Endothelial cell of umbilical vein (primary cell): ENCODE measurements around the gene RYR3. TPM values are rescaled to one million over a fixed set of nuclear protein-coding genes. Genes with fewer than 3 reads are reported as not detected.

Source experiments
- BruUV-seq: library from RNA; stranded (reverse); fragments of 400-500 nt; replicated peaks from 2 replicates; lab custom pipeline; 2021; lab: Mats Ljungman, UMichigan
- CTCF ChIA-PET: fragments of 300-600, 350-600 bp; sonication (Branson Sonifier 250); formaldehyde crosslinking; loops from one replicate; lab custom pipeline; 2021; ENCODE audit warnings: antibody characterized with exemption, inconsistent platforms; lab: Charles Lee
- POLR2A ChIA-PET: fragments of 300-600, 350-600 bp; sonication (Branson Sonifier 250); formaldehyde crosslinking; loops from one replicate; lab custom pipeline; 2021; ENCODE audit warnings: antibody characterized with exemption, inconsistent platforms; lab: Charles Lee
- DNase-seq: peaks from one replicate; pipeline ENCODE4 v3.0.0-alpha.2; 2011; ENCODE audit warnings: low read depth, low spot score
- FAIRE-seq: peaks from 2 replicates; lab custom pipeline; 2011; peaks lifted over from hg19 to GRCh38; lab: Jason Lieb, UNC
- H2AFZ ChIP-seq: 2 replicates; pipeline ENCODE4 v1.6.0; 2012; ENCODE audit warnings: low read depth, low read length, control low read depth, inconsistent platforms
- H3K27ac ChIP-seq: 2 replicates; pipeline ENCODE4 v1.5.1; 2011; ENCODE audit warnings: low read depth, mild to moderate bottlenecking, control low read depth, low read length, moderate library complexity; ENCODE audit not compliant: insufficient read depth
- H3K27me3 ChIP-seq, 2 experiments: 2 replicates each; pipeline versions ENCODE4 v1.6.0 to v1.6.1; 2011; ENCODE audit warnings: low read length in 2 of 2, mixed read lengths in 1 of 2; ENCODE audit not compliant: control insufficient read depth in 2 of 2, insufficient read depth in 2 of 2
- H3K36me3 ChIP-seq, 2 experiments: 2 replicates in 1 of 2; 3 replicates in 1 of 2; pipeline ENCODE4 v1.5.1; 2011; ENCODE audit warnings: low read length in 2 of 2, mild to moderate bottlenecking in 1 of 2, moderate library complexity in 1 of 2; ENCODE audit not compliant: control insufficient read depth in 2 of 2, insufficient read depth in 2 of 2; ENCODE audit errors: extremely low read depth in 1 of 2
- H3K4me1 ChIP-seq: 3 replicates; pipeline ENCODE4 v1.5.1; 2011; ENCODE audit warnings: mild to moderate bottlenecking, low read length; ENCODE audit not compliant: control insufficient read depth, insufficient read depth; ENCODE audit errors: extremely low read depth
- H3K4me2 ChIP-seq: 2 replicates; pipeline ENCODE4 v1.6.1; 2011; ENCODE audit warnings: low read length, control low read depth, mixed read lengths; ENCODE audit not compliant: insufficient read depth
- H3K4me3 ChIP-seq, 3 experiments: fragments of 200-600 bp in 1 of 3; sonication (generic), shearing (Covaris generic) in 1 of 3; replicated peaks in 1 of 3; 2 replicates each; pipeline ENCODE4 v1.5.1; 2011 to 2016; ENCODE audit warnings: control low read depth in 3 of 3, low read length in 3 of 3, mild to moderate bottlenecking in 2 of 3, inconsistent platforms in 1 of 3, low read depth in 1 of 3, moderate library complexity in 1 of 3; ENCODE audit not compliant: insufficient read depth in 1 of 3
- H3K79me2 ChIP-seq: 2 replicates; pipeline ENCODE4 v1.6.0; 2012; ENCODE audit warnings: low read length, inconsistent platforms; ENCODE audit not compliant: control insufficient read depth, insufficient read depth
- H3K9ac ChIP-seq: replicated peaks from 2 replicates; pipeline ENCODE3; 2011; ENCODE audit warnings: low read length, control low read depth; ENCODE audit not compliant: insufficient read depth; ENCODE audit errors: extremely low read depth
- H3K9me1 ChIP-seq: replicated peaks from 3 replicates; pipeline ENCODE4 v1.6.0; 2011; ENCODE audit warnings: mild to moderate bottlenecking, low read length; ENCODE audit not compliant: control insufficient read depth, insufficient read depth; ENCODE audit errors: extremely low read depth
- H3K9me3 ChIP-seq: replicated peaks from 2 replicates; pipeline ENCODE4 v1.5.1; 2012; ENCODE audit warnings: low read length, inconsistent platforms; ENCODE audit not compliant: control insufficient read depth, insufficient read depth
- H4K20me1 ChIP-seq: replicated peaks from 2 replicates; pipeline ENCODE3; 2011; ENCODE audit warnings: mild to moderate bottlenecking, low read length; ENCODE audit not compliant: control insufficient read depth, insufficient read depth; ENCODE audit errors: extremely low read depth
- CTCF ChIP-seq, 2 donors: IDR thresholded peaks; 1 replicate in 1 of 2; 2 replicates in 1 of 2; pipeline ENCODE4 v1.5.1; 2011; ENCODE audit warnings: low read length in 2 of 2, mild to moderate bottlenecking in 2 of 2, moderate library complexity in 2 of 2, control low read depth in 1 of 2, inconsistent platforms in 1 of 2, low read depth in 1 of 2; ENCODE audit not compliant: insufficient read depth in 1 of 2; ENCODE audit errors: extremely low read depth in 1 of 2
- EZH2 ChIP-seq: IDR thresholded peaks from 2 replicates; pipeline ENCODE4 v1.6.1; 2012; ENCODE audit warnings: borderline replicate concordance, low read depth, mild to moderate bottlenecking, moderate library complexity, low read length, inconsistent platforms; ENCODE audit not compliant: severe bottlenecking
- FOS ChIP-seq: IDR thresholded peaks from 2 replicates; pipeline ENCODE4 v1.6.1; 2011; ENCODE audit warnings: mild to moderate bottlenecking, low read length, moderate library complexity, borderline replicate concordance; ENCODE audit not compliant: insufficient read depth
- GATA2 ChIP-seq: IDR thresholded peaks from 2 replicates; pipeline ENCODE4 v1.7.0; 2011; ENCODE audit warnings: low read depth, mild to moderate bottlenecking, moderate library complexity, mixed read lengths, low read length; ENCODE audit not compliant: insufficient read length, insufficient read depth
- JUN ChIP-seq: IDR thresholded peaks from 2 replicates; pipeline ENCODE4 v1.6.1; 2011; ENCODE audit warnings: borderline replicate concordance, low read depth; ENCODE audit not compliant: insufficient read length, insufficient read depth
- MAX ChIP-seq: IDR thresholded peaks from 2 replicates; pipeline ENCODE4 v1.6.1; 2011; ENCODE audit not compliant: insufficient read depth, insufficient read length
- MYC ChIP-seq: IDR thresholded peaks from one replicate; pipeline ENCODE4 v1.6.1; 2011; ENCODE audit warnings: mild to moderate bottlenecking, low read depth, low read length
- POLR2A ChIP-seq: IDR thresholded peaks from 2 replicates; pipeline ENCODE4 v1.6.1; 2012; ENCODE audit warnings: low read depth, mild to moderate bottlenecking, control low read depth, low read length
- POLR2AphosphoS5 ChIP-seq: IDR thresholded peaks from 2 replicates; pipeline ENCODE4 v1.6.1; 2012; ENCODE audit warnings: low read depth, mild to moderate bottlenecking, control low read depth, low read length, moderate library complexity; ENCODE audit not compliant: insufficient read depth
- dilution Hi-C: fragments of 300-500 bp; cut with MboI; formaldehyde crosslinking; loops from one replicate; pipeline ENCODE4 v1.15.0; 2019; ENCODE audit warnings: low sequenced_read_pairs; ENCODE audit not compliant: extremely low pct_ligation_motif_present
- intact Hi-C: fragments of 100-400 bp; cut with micrococcal nuclease; formaldehyde crosslinking; loops from one replicate; pipeline ENCODE4 v1.10.0; 2022
- polyA plus RNA-seq, 4 experiments: library from polyadenylated mRNA; depleted of rRNA in 3 of 4; stranded (reverse) in 3 of 4; unstranded in 1 of 4; fragments of >200 nt; gene quantifications; 2 replicates each; pipeline versions ENCODE4 v1.2.1 to v1.2.3, GENCODE V29; 2011 to 2012; ENCODE audit warnings: missing spikeins in 1 of 4
- total RNA-seq: library from RNA; stranded (reverse); gene quantifications from 2 replicates; pipeline ENCODE4 v1.2.3, GENCODE V29; 2021

Gene RYR3
- total and polyA plus RNA-seq, 2 donors (not counting 3 experiments of a cell fraction or from before 2014, with no cell fraction given) = not detected

DNA sequence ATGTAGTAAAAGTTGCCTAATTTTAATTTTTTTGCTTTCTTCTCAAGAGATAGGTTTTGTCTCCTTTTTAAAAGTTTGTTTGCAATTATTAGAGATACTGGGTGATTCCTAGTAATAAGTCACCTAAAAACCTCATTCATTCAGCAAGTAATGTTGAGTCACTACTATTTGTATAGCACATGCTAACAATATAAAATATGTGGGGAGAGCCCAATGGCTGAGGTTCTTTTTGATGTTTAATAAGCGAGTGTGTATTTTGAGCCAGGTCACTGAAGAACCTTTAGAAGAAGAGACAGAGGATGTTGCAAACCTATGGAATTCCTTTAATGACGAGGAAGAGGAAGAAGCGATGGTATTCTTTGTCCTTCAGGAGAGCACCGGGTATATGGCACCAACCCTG is 533.8 kb downstream of the RYR3 start:
- Histone ChIP-seq H3K27ac (no peak overlapping the region), H3K4me2 (no peak overlapping the region), H3K4me1 (no peaks in the 10 kb centered on the region), H3K9ac (no peak overlapping the region), H4K20me1 (no peaks in the 10 kb centered on the region), H3K36me3 (no peaks in the 10 kb centered on the region), H2AFZ (no peak overlapping the region), H3K79me2 (no peaks in the 10 kb centered on the region), H3K27me3 (no peaks in the 10 kb centered on the region), H3K9me1 (no peaks in the 10 kb centered on the region), H3K4me3 (no peak overlapping the region), H3K9me3 (no peaks in the 10 kb centered on the region)
- DNase-seq = no peak
- ChIA-PET POLR2A (no interaction called here), CTCF (no interaction called here)
- dilution Hi-C loops (no loop called here), intact Hi-C loops (no loop called here)
- TF ChIP-seq MYC (no peak), MAX (no peak), CTCF (IDR thresholded peaks at IDR 0.05; ENCODE audit: extremely low read depth in 1 of 2, insufficient read depth in 1 of 2, low read depth in 1 of 2, low read length in 2 of 2) (no peak), FOS (no peak), EZH2 (no peak), POLR2AphosphoS5 (no peak), POLR2A (no peak), GATA2 (no peak), JUN (no peak)
- no peak for FAIRE-seq
- BruUV-seq = no TSS peak
